K562 (cell line): ENCODE data around the gene TNFAIP8L2. TPM values are rescaled to one million over a fixed set of nuclear protein-coding genes. Genes with fewer than 3 reads are reported as not detected.

Source experiments
- ATAC-seq: fragments of 200-7000 bp; cut with Tn5 transposase; 3 replicates; pipeline ENCODE4 v1.9.1; 2020; ENCODE audit warnings: moderate library complexity
- BruUV-seq: library from RNA; stranded (reverse); fragments of 400-500 nt; replicated peaks from 2 replicates; lab custom pipeline; 2021; lab: Mats Ljungman, UMichigan
- CTCF ChIA-PET: fragments of 300-600 bp; formaldehyde crosslinking; extraction: SDS; loops from one replicate; lab custom pipeline; 2021; ENCODE audit warnings: low intra/inter-chr PET ratio; lab: Yijun Ruan, JAX
- POLR2A ChIA-PET: fragments of 300-600, 350-650 bp; sonication (Branson Sonifier 250); formaldehyde crosslinking; extraction: SDS; loops from one replicate; lab custom pipeline; 2021; ENCODE audit warnings: antibody characterized with exemption, inconsistent platforms; lab: Yijun Ruan, JAX
- DNase-seq, 4 experiments: peaks; one replicate each; pipeline versions ENCODE4 v3.0.0 to v3.0.0-alpha.2; 2011 to 2018; ENCODE audit warnings: low spot score in 3 of 4, mixed read lengths in 3 of 4; ENCODE audit errors: extremely low read depth in 1 of 4
- FAIRE-seq: peaks from 2 replicates; lab custom pipeline; 2011; peaks lifted over from hg19 to GRCh38; lab: Jason Lieb, UNC
- H2AFZ ChIP-seq: 2 replicates; pipeline ENCODE4 v1.6.0; 2011; ENCODE audit warnings: low read depth, low read length, control low read depth, inconsistent platforms
- H3K27ac ChIP-seq: fragments of 200-600 bp; 3 replicates; pipeline ENCODE4 v1.8.0; 2011; ENCODE audit warnings: low read depth, mild to moderate bottlenecking, control low read depth, inconsistent platforms, low read length, moderate library complexity, mixed read lengths; ENCODE audit errors: extremely low read depth
- H3K27me3 ChIP-seq, 2 experiments: fragments of 300-600 bp in 1 of 2; 2 replicates in 1 of 2; 3 replicates in 1 of 2; pipeline versions ENCODE4 v1.6.0 to v1.8.0; 2011; ENCODE audit warnings: inconsistent platforms in 2 of 2, low read length in 2 of 2, mild to moderate bottlenecking in 1 of 2, mixed read lengths in 1 of 2, moderate library complexity in 1 of 2; ENCODE audit not compliant: control insufficient read depth in 2 of 2, insufficient read depth in 2 of 2
- H3K36me3 ChIP-seq: fragments of 300-600 bp; 3 replicates; pipeline ENCODE4 v1.8.0; 2011; ENCODE audit warnings: mild to moderate bottlenecking, low read length, inconsistent platforms; ENCODE audit not compliant: control insufficient read depth, insufficient read depth
- H3K4me1 ChIP-seq, 2 experiments: fragments of 200-600 bp in 1 of 2; replicated peaks in 1 of 2; 2 replicates in 1 of 2; 3 replicates in 1 of 2; pipeline versions ENCODE4 v1.5.1 to v1.8.0; 2011; ENCODE audit warnings: inconsistent platforms in 2 of 2, low read length in 2 of 2, mild to moderate bottlenecking in 1 of 2, mixed read lengths in 1 of 2, moderate library complexity in 1 of 2; ENCODE audit not compliant: control insufficient read depth in 2 of 2, insufficient read depth in 2 of 2
- H3K4me2 ChIP-seq: 2 replicates; pipeline ENCODE4 v1.6.1; 2011; ENCODE audit warnings: low read length, control low read depth, inconsistent platforms, mixed read lengths; ENCODE audit not compliant: insufficient read depth
- H3K4me3 ChIP-seq: fragments of 200-600 bp; sonication (generic), shearing (Covaris generic); 2 replicates; pipeline ENCODE4 v1.5.1; 2016; ENCODE audit warnings: control low read depth, inconsistent platforms
- H3K79me2 ChIP-seq: fragments of 200-600 bp; 3 replicates; pipeline ENCODE4 v1.8.0; 2011; ENCODE audit warnings: low read length, inconsistent platforms; ENCODE audit not compliant: control insufficient read depth, insufficient read depth
- H3K9ac ChIP-seq, 2 experiments: 2 replicates each; pipeline versions ENCODE4 v1.6.0 to v1.6.1; 2011; ENCODE audit warnings: low read depth in 2 of 2, low read length in 2 of 2, control low read depth in 1 of 2, inconsistent platforms in 1 of 2, mild to moderate bottlenecking in 1 of 2, mixed read lengths in 1 of 2; ENCODE audit not compliant: insufficient read depth in 1 of 2
- H3K9me1 ChIP-seq: one replicate; pipeline ENCODE4 v1.6.0; 2011; ENCODE audit warnings: inconsistent platforms, mild to moderate bottlenecking, low read length, moderate library complexity; ENCODE audit not compliant: control insufficient read depth, insufficient read depth
- H3K9me3 ChIP-seq: replicated peaks from 2 replicates; pipeline ENCODE4 v1.5.1; 2011; ENCODE audit warnings: low read depth, low read length, inconsistent platforms; ENCODE audit not compliant: control insufficient read depth, insufficient read depth
- H4K20me1 ChIP-seq: replicated peaks from 2 replicates; pipeline ENCODE4 v1.6.1; 2011; ENCODE audit warnings: low read length, inconsistent platforms, mixed read lengths; ENCODE audit not compliant: control insufficient read depth, insufficient read depth
- CCNT2 ChIP-seq: IDR thresholded peaks from 2 replicates; pipeline ENCODE4 v1.6.1; 2011; ENCODE audit warnings: borderline replicate concordance, low read depth, mild to moderate bottlenecking, moderate library complexity, mixed read lengths, low read length; ENCODE audit not compliant: insufficient read length; ENCODE audit errors: extremely low read depth
- CREM ChIP-seq: IDR thresholded peaks from 2 replicates; pipeline ENCODE4 v1.6.1; 2014; ENCODE audit warnings: antibody characterized with exemption, low read depth
- E2F3 ChIP-seq: fragments of 250-450 bp; sonication (Bioruptor Pico); IDR thresholded peaks from 2 replicates; pipeline ENCODE4 v1.4.0; 2020; ENCODE audit warnings: mild to moderate bottlenecking
- HDAC1 ChIP-seq, 2 experiments: fragments of 450-650 bp; IDR thresholded peaks; 2 replicates each; pipeline ENCODE4 v1.6.1; 2016 to 2017; ENCODE audit warnings: inconsistent platforms in 1 of 2, mild to moderate bottlenecking in 1 of 2, moderate library complexity in 1 of 2
- HMG20A ChIP-seq: fragments of 450-650 bp; formaldehyde crosslinking; conservative IDR thresholded peaks from 2 replicates; pipeline ENCODE4 v1.4.0; 2020; ENCODE audit warnings: mild to moderate bottlenecking, mixed read lengths
- MTA3 ChIP-seq: fragments of 450-650 bp; formaldehyde crosslinking; IDR thresholded peaks from 2 replicates; pipeline ENCODE4 v1.6.1; 2017; ENCODE audit warnings: mild to moderate bottlenecking, borderline replicate concordance
- RBM34 ChIP-seq: fragments of 200-400 bp; formaldehyde crosslinking; IDR thresholded peaks from 2 replicates; pipeline ENCODE4 v1.6.1; 2018; ENCODE audit warnings: low read length, borderline replicate concordance; ENCODE audit not compliant: insufficient read depth
- UBTF ChIP-seq, 2 experiments: IDR thresholded peaks; 2 replicates each; pipeline ENCODE4 v1.6.1; 2012; ENCODE audit warnings: improper control_type of control experiment in 2 of 2, low read depth in 2 of 2, low read length in 2 of 2, borderline replicate concordance in 1 of 2
- ZBTB7A ChIP-seq: IDR thresholded peaks from 2 replicates; pipeline ENCODE4 v1.6.1; 2011; ENCODE audit warnings: low read depth, mild to moderate bottlenecking, low read length, moderate library complexity, borderline replicate concordance; ENCODE audit not compliant: control insufficient read depth
- ZFP36 ChIP-seq: fragments of 150-350 bp; IDR thresholded peaks from 2 replicates; pipeline ENCODE4 v1.6.1; 2018; ENCODE audit warnings: low read length, low read depth; ENCODE audit not compliant: partially characterized antibody
- ZNF146 ChIP-seq: IDR thresholded peaks from one replicate; pipeline ENCODE4 v1.6.1; 2018; ENCODE audit warnings: missing compliant biosample characterization; ENCODE audit not compliant: unreplicated experiment
- ZNF280A ChIP-seq: fragments of 450-650 bp; IDR thresholded peaks from 2 replicates; pipeline ENCODE4 v1.6.1; 2018; ENCODE audit warnings: mild to moderate bottlenecking, low read depth; ENCODE audit not compliant: partially characterized antibody
- ZNF398 ChIP-seq: fragments of 250-450 bp; sonication (Bioruptor Pico); IDR thresholded peaks from 2 replicates; pipeline ENCODE4 v1.8.0; 2021; ENCODE audit warnings: moderate library complexity, mild to moderate bottlenecking, inconsistent platforms
- ZNF785 ChIP-seq: fragments of 250-450 bp; sonication (Bioruptor Pico); IDR thresholded peaks from 2 replicates; pipeline ENCODE4 v1.4.0; 2020; ENCODE audit warnings: mild to moderate bottlenecking
- WGBS: fragments of 100-300 bp; shearing (Covaris generic); methylation state at CpG from one replicate; pipeline ENCODE4 v1.1.6; 2016; ENCODE audit warnings: low coverage, mixed read lengths; ENCODE audit not compliant: insufficient coverage; ENCODE audit errors: missing lambda C conversion rate; 5-methylcytosine and 5-hydroxymethylcytosine counted together
- in situ Hi-C: fragments of 300-500 bp; cut with MboI; formaldehyde crosslinking; loops from 4 replicates; pipeline ENCODE4 v1.15.0; 2018; ENCODE audit warnings: inconsistent platforms, mixed read lengths
- intact Hi-C: fragments of 100-400 bp; cut with micrococcal nuclease; formaldehyde crosslinking; loops from 2 replicates; pipeline ENCODE4 v1.14.2; 2022
- polyA plus RNA-seq, 8 experiments: library from polyadenylated mRNA; depleted of rRNA in 4 of 8; stranded (reverse) in 5 of 8; unstranded in 3 of 8; fragments of >200 nt; fragmentation: Nextera tagmentation in 2 of 8; fragmentation: Illumina TruSeq in 1 of 8; extraction: Ambion mirVana in 2 of 8; extraction: Trizol in 1 of 8; gene quantifications; 2 replicates each; pipeline versions ENCODE4 v1.2.1 to v1.2.3, GENCODE V29; 2011 to 2014; ENCODE audit warnings: inconsistent platforms in 1 of 8, missing spikeins in 1 of 8
- total RNA-seq, 7 experiments: library from RNA; depleted of rRNA in 6 of 7; stranded (reverse); fragments of >200 nt in 6 of 7; fragmentation: Illumina TruSeq in 2 of 7; extraction: Trizol in 2 of 7; gene quantifications; 2 replicates each; pipeline versions ENCODE4 v1.2.1 to v1.2.3, GENCODE V29; 2011 to 2021; ENCODE audit warnings: low replicate concordance in 1 of 7

The TNFAIP8L2 gene
- total and polyA plus RNA-seq, 9 of the 15 experiments (the other 6 are each of a cell fraction or from before 2014, with no cell fraction given), result 0.05 to 1.7 (median 0.52) TPM

- ATAC-seq (peak; percentile 92), FAIRE-seq (peak; percentile 80), DNase-seq (peak; percentile 91 to 95 (median 92))
- Histone ChIP-seq H3K4me2 (peak within 1 kb of the TSS; percentile 97), H2AFZ (peak within 1 kb of the TSS; percentile 89), H4K20me1 (no peaks in the 10 kb centered on the region), H3K4me1 (peaks cover 8% of the 10 kb centered on the region in 2 experiments; a peak in 4 of 5 replicates), H3K4me3 (peak within 1 kb of the TSS; percentile 71), H3K9me3 (no peaks in the 10 kb centered on the region), H3K36me3 (peaks cover 11% of the 10 kb centered on the region), H3K27ac (peak within 1 kb of the TSS; percentile 74), H3K79me2 (peaks cover 35% of the 10 kb centered on the region), H3K27me3 (no peaks in the 10 kb centered on the region), H3K9ac (peak within 1 kb of the TSS; percentile 92 to 97), H3K9me1 (no peaks in the 10 kb centered on the region)
- 1% methylated on average over 38 of the region's 42 CpGs for WGBS
- in situ Hi-C loops (no loop called here), intact Hi-C loops (loop anchor here (5.0 to 10.0 kb wide), 2 partner anchors 195 to 547 kb away; no protein-coding TSS in a partner anchor)
- ChIA-PET POLR2A (interaction anchor here (0.6 to 2.0 kb wide), 11 partner anchors 12 to 340 kb away, joined by 3 to 10 read pairs (median 4); partner anchors contain the start of genes PSMD4, SCNM1, TMOD4 and ZNF687), CTCF (no interaction called here)
- BruUV-seq, result no TSS peak
- TF ChIP-seq ZNF785, result no peak
- peak; percentile 60 for TF ChIP-seq CCNT2
- peak; percentile 97 for TF ChIP-seq ZBTB7A
- TF ChIP-seq ZNF398 (CRISPR knock-in tag), result no peak
- TF ChIP-seq RBM34, result no peak
- peak in 1 of 2 experiments; percentile 67; a peak in 2 of 4 replicates for TF ChIP-seq HDAC1 (IDR thresholded peaks at IDR 0.05)
- peak; percentile 25; the same call in 1 of the 2 replicates for TF ChIP-seq E2F3 (CRISPR knock-in tag)
- no peak for TF ChIP-seq HMG20A
- peak; percentile 54 to 73; a peak in 2 of 4 replicates for TF ChIP-seq UBTF (IDR thresholded peaks at IDR 0.05; ENCODE audit: borderline replicate concordance in 1 of 2, low read depth in 2 of 2, low read length in 2 of 2)
- TF ChIP-seq ZNF280A, result no peak
- TF ChIP-seq CREM, result peak; percentile 70
- peak; percentile 73; the same call in 1 of the 2 replicates for TF ChIP-seq MTA3
- TF ChIP-seq ZFP36, result no peak
- TF ChIP-seq ZNF146 (CRISPR knock-in tag), result no peak
These were observed 33.4 kb downstream of the TNFAIP8L2 start, which contains the start of gene VPS72 for GRCh38 chr1:151189637-151190445. Gene VPS72 (minus strand): TSS chr1:151190197. CDS start chr1:151190121, 76 bp downstream.
